OCI-LY7 (cell line): Measurements from ENCODE around the gene AQP12A.

ENCODE experiments used
- EZH2phosphoT487 ChIP-seq: fragments of 200-600 bp; sonication (generic); IDR thresholded peaks from 2 replicates; pipeline ENCODE4 v1.6.1; 2018; ENCODE audit warnings: low read depth, borderline replicate concordance, mild to moderate bottlenecking, mixed run types, antibody characterized with exemption, low read length, moderate library complexity, mixed read lengths
- TF ChIP-seq, protein P1 (sequence below): fragments of 200-600 bp; sonication (generic); conservative IDR thresholded peaks from 2 replicates; pipeline ENCODE4 v1.5.1; 2014; ENCODE audit warnings: mild to moderate bottlenecking, antibody characterized with exemption, low read length, moderate library complexity, mixed read lengths

DNA sequence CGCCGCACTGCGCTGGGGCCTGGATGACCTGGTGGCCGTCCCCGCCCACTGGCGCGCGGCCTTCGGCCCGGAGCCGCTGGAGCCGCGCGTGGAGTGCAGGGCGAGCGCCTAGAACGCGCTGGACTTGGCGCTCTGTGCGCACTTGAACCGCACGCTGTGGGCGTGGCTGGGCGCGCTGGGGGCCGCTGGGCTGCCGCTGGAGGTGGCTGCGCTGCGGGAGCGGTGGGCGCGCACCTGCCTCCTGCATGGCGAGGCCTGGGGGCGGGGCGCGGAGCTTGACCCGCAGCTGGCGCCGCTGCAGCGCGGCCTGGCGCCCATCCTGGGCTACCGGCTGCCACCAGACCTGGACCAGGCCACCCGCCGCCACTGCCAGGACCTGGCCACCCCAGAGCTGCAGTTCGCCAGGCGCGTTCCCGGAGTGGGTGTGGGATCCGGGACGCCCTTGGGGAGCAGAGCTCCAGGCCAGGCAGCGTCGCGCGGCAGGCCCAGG lies 18.9 kb upstream of the AQP12A start:
- TF ChIP-seq, protein P1, sequence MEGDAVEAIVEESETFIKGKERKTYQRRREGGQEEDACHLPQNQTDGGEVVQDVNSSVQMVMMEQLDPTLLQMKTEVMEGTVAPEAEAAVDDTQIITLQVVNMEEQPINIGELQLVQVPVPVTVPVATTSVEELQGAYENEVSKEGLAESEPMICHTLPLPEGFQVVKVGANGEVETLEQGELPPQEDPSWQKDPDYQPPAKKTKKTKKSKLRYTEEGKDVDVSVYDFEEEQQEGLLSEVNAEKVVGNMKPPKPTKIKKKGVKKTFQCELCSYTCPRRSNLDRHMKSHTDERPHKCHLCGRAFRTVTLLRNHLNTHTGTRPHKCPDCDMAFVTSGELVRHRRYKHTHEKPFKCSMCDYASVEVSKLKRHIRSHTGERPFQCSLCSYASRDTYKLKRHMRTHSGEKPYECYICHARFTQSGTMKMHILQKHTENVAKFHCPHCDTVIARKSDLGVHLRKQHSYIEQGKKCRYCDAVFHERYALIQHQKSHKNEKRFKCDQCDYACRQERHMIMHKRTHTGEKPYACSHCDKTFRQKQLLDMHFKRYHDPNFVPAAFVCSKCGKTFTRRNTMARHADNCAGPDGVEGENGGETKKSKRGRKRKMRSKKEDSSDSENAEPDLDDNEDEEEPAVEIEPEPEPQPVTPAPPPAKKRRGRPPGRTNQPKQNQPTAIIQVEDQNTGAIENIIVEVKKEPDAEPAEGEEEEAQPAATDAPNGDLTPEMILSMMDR, result no peak
- no peak for TF ChIP-seq EZH2phosphoT487
